ENCODE results near the gene CARD19.

The CARD19 gene

DNA sequence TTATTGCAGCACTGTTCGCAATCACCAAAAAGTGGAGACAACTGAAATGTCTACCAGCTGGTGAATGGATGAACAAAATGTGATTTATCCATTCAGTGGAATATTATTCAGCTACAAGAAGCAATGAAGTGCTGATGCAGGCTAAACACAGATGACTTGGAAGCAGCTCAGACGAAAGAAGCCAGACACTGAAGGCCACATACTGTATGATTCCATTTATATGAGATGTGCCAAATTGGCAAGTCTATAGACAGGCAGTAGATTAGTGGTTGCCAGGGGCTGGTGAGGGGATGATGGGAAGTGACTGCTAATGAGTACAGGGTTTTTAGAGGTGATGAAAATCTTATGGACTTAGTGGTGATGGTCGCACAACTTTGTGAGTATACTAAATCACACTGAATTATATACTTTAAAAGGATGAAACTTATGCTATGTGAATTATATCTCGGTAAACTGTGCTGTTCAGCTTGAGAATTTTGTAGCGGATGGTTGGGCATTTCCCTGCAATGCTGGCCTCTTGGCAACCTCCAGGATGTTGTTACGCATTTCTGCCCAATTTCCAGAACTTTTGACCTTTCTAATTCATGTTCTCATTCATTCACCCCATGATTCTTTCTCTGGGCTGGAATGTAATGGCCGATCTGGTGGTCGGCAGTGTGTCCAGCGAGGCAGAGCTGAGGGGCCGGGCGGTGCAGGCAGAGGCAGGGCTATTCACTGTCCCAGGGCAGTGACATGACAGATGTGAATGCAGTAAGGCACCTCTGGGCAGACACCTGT lies 66.0 kb downstream of the CARD19 start:
- DNase-seq (ENCODE audit: low spot score): no peak
